Keratinocyte (primary cell): ENCODE data around the gene STK32C. TPM values are rescaled to one million over a fixed set of nuclear protein-coding genes. Genes with fewer than 3 reads are reported as not detected.

ENCODE experiments used
- DNase-seq: peaks from one replicate; pipeline ENCODE4 v3.0.0-alpha.2; 2011; ENCODE audit warnings: low read depth, missing footprints, low spot score
- FAIRE-seq: peaks from 2 replicates; lab custom pipeline; 2011; peaks lifted over from hg19 to GRCh38; lab: Jason Lieb, UNC
- H2AFZ ChIP-seq: 2 replicates; pipeline ENCODE4 v1.6.0; 2012; ENCODE audit warnings: low read length, control low read depth, inconsistent platforms; ENCODE audit not compliant: control insufficient read depth
- H3K27ac ChIP-seq: 2 replicates; pipeline ENCODE4 v1.5.1; 2011; ENCODE audit warnings: low read length; ENCODE audit not compliant: control insufficient read depth, insufficient read depth
- H3K27me3 ChIP-seq: 3 replicates; pipeline ENCODE4 v1.6.0; 2011; ENCODE audit warnings: low read length; ENCODE audit not compliant: control insufficient read depth, insufficient read depth; ENCODE audit errors: extremely low read depth
- H3K36me3 ChIP-seq, 2 experiments: 2 replicates in 1 of 2; 3 replicates in 1 of 2; pipeline ENCODE4 v1.5.1; 2011; ENCODE audit warnings: low read length in 2 of 2, mild to moderate bottlenecking in 1 of 2; ENCODE audit not compliant: control insufficient read depth in 2 of 2, insufficient read depth in 2 of 2; ENCODE audit errors: extremely low read depth in 1 of 2
- H3K4me1 ChIP-seq: 3 replicates; pipeline ENCODE4 v1.5.1; 2011; ENCODE audit warnings: low read length; ENCODE audit not compliant: control insufficient read depth, insufficient read depth; ENCODE audit errors: extremely low read depth
- H3K4me2 ChIP-seq: 3 replicates; pipeline ENCODE4 v1.6.0; 2011; ENCODE audit warnings: low read depth, low read length; ENCODE audit not compliant: control insufficient read depth, insufficient read depth; ENCODE audit errors: extremely low read depth
- H3K4me3 ChIP-seq, 3 experiments: fragments of 200-600 bp in 1 of 3; sonication (generic) in 1 of 3; 2 replicates in 2 of 3; 3 replicates in 1 of 3; pipeline ENCODE4 v1.5.1; 2011 to 2016; ENCODE audit warnings: low read length in 3 of 3, mild to moderate bottlenecking in 3 of 3, control low read depth in 2 of 3, inconsistent platforms in 1 of 3, low read depth in 1 of 3, mixed read lengths in 1 of 3, mixed run types in 1 of 3, moderate library complexity in 1 of 3; ENCODE audit not compliant: control insufficient read depth in 2 of 3, insufficient read depth in 2 of 3; ENCODE audit errors: extremely low read depth in 1 of 3
- H3K79me2 ChIP-seq: 2 replicates; pipeline ENCODE4 v1.6.0; 2012; ENCODE audit warnings: low read length; ENCODE audit not compliant: control insufficient read depth, insufficient read depth
- H3K9ac ChIP-seq: 3 replicates; pipeline ENCODE4 v1.6.0; 2011; ENCODE audit warnings: low read length; ENCODE audit not compliant: control insufficient read depth, insufficient read depth; ENCODE audit errors: extremely low read depth
- H3K9me1 ChIP-seq: 3 replicates; pipeline ENCODE4 v1.6.0; 2011; ENCODE audit warnings: low read length; ENCODE audit not compliant: control insufficient read depth, insufficient read depth; ENCODE audit errors: extremely low read depth
- H3K9me3 ChIP-seq: 2 replicates; pipeline ENCODE4 v1.5.1; 2012; ENCODE audit warnings: low read depth, low read length; ENCODE audit not compliant: control insufficient read depth
- H4K20me1 ChIP-seq: 3 replicates; pipeline ENCODE4 v1.6.0; 2011; ENCODE audit warnings: low read length; ENCODE audit not compliant: control insufficient read depth, insufficient read depth; ENCODE audit errors: extremely low read depth
- EZH2 ChIP-seq: IDR thresholded peaks from one replicate; pipeline ENCODE4 v1.6.1; 2012; ENCODE audit warnings: inconsistent platforms, mild to moderate bottlenecking, low read length, moderate library complexity
- dilution Hi-C: fragments of 300-500 bp; cut with MboI; formaldehyde crosslinking; loops from one replicate; pipeline ENCODE4 v1.7.0; 2020; ENCODE audit warnings: low sequenced_read_pairs; ENCODE audit not compliant: extremely low pct_ligation_motif_present
- polyA plus RNA-seq, 5 experiments: library from polyadenylated mRNA; depleted of rRNA in 3 of 5; stranded (reverse) in 3 of 5; stranded (forward) in 1 of 5; unstranded in 1 of 5; fragments of >200 nt; gene quantifications; 1 replicate in 1 of 5; 2 replicates in 3 of 5; 3 replicates in 1 of 5; pipeline versions ENCODE4 v1.2.1 to v1.2.3, GENCODE V29; 2011 to 2012; ENCODE audit warnings: missing spikeins in 2 of 5, low read depth in 1 of 5, low replicate concordance in 1 of 5
- TF ChIP-seq, protein P1 (sequence below), 3 experiments: IDR thresholded peaks in 1 of 3; conservative IDR thresholded peaks in 1 of 3; optimal IDR thresholded peaks in 1 of 3; 2 replicates in 2 of 3; 3 replicates in 1 of 3; pipeline versions ENCODE3 to v1.5.1; 2011; ENCODE audit warnings: low read length in 3 of 3, mild to moderate bottlenecking in 3 of 3, moderate library complexity in 2 of 3, control low read depth in 1 of 3, inconsistent platforms in 1 of 3; ENCODE audit not compliant: insufficient read depth in 2 of 3; ENCODE audit errors: extremely low read depth in 1 of 3

Gene STK32C
- polyA plus RNA-seq, 1 donor (not counting 4 experiments of a cell fraction or from before 2014, with no cell fraction given), result 4.1 TPM

- Histone ChIP-seq H3K36me3 (no peaks in the 10 kb centered on the region), H2AFZ (no peak overlapping the region), H3K9me3 (no peaks in the 10 kb centered on the region), H3K4me1 (no peaks in the 10 kb centered on the region), H3K4me2 (no peak overlapping the region), H3K27ac (no peak overlapping the region), H4K20me1 (no peaks in the 10 kb centered on the region), H3K9ac (no peak overlapping the region), H3K79me2 (no peaks in the 10 kb centered on the region), H3K27me3 (no peaks in the 10 kb centered on the region), H3K9me1 (no peaks in the 10 kb centered on the region), H3K4me3 (no peak overlapping the region)
- FAIRE-seq (no peak), DNase-seq (no peak)
- dilution Hi-C loops, result no loop called here
- TF ChIP-seq EZH2, result no peak
- TF ChIP-seq, protein P1, sequence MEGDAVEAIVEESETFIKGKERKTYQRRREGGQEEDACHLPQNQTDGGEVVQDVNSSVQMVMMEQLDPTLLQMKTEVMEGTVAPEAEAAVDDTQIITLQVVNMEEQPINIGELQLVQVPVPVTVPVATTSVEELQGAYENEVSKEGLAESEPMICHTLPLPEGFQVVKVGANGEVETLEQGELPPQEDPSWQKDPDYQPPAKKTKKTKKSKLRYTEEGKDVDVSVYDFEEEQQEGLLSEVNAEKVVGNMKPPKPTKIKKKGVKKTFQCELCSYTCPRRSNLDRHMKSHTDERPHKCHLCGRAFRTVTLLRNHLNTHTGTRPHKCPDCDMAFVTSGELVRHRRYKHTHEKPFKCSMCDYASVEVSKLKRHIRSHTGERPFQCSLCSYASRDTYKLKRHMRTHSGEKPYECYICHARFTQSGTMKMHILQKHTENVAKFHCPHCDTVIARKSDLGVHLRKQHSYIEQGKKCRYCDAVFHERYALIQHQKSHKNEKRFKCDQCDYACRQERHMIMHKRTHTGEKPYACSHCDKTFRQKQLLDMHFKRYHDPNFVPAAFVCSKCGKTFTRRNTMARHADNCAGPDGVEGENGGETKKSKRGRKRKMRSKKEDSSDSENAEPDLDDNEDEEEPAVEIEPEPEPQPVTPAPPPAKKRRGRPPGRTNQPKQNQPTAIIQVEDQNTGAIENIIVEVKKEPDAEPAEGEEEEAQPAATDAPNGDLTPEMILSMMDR (optimal IDR thresholded peaks at IDR 0.05 in 1 of 3, IDR thresholded peaks at IDR 0.05 in 1 of 3, conservative IDR thresholded peaks at IDR 0.05 in 1 of 3; ENCODE audit: extremely low read depth in 1 of 3, insufficient read depth in 2 of 3, low read length in 3 of 3), result no peak
Measured at GRCh38 chr10:132203256-132204077, 104.3 kb downstream of the STK32C start.

DNA sequence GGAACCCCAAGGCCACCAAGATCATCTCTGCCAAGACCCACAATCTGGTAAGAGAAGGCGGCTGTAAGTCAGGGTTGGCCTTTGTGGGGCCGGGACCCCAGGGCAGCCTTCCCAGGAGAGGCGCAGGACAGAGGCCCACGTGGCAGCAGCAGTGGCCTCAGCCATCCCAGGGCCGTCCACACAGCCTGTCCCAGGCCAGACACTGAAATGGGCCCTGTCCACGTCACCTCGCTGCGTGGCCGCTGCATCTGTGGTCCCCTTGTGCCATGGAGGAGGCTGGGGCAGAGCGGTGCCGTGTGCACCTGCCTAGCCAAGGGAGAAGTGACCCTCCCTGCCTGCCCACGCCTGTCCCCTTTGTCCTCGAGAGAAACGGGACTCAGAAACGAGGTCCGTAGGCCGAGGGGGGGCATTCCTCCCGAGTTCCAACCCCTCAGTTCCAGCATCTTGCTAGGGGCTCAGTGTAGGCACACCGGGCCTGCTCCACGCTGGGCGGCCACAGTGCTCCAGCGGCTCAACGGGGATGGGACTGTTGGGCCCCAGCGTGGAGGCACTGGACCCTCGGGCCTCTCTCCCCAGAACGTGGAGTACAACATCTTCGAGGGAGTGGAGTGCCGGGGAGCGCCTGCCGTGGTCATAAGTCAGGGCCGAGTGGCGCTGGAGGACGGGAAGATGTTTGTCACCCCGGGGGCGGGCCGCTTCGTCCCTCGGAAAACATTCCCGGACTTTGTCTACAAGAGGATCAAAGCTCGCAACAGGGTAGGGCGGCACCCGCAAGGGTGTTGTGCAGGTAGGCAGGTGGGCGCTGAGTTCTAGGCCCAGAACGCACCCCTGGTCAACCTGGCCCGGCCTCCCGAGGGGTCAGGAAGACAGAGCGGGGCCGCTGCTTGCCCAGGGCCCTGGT is 105.4 kb downstream of the STK32C start:
- Histone ChIP-seq H3K9ac (no peak overlapping the region), H3K79me2 (no peaks in the 10 kb centered on the region), H3K9me1 (no peaks in the 10 kb centered on the region), H4K20me1 (no peaks in the 10 kb centered on the region), H3K4me3 (no peak overlapping the region), H2AFZ (no peak overlapping the region), H3K4me2 (no peak overlapping the region), H3K36me3 (no peaks in the 10 kb centered on the region), H3K27ac (no peak overlapping the region), H3K27me3 (no peaks in the 10 kb centered on the region), H3K4me1 (no peaks in the 10 kb centered on the region), H3K9me3 (no peaks in the 10 kb centered on the region)
- FAIRE-seq (no peak), DNase-seq (no peak)
- TF ChIP-seq, protein P1 (optimal IDR thresholded peaks at IDR 0.05 in 1 of 3, IDR thresholded peaks at IDR 0.05 in 1 of 3, conservative IDR thresholded peaks at IDR 0.05 in 1 of 3; ENCODE audit: extremely low read depth in 1 of 3, insufficient read depth in 2 of 3, low read length in 3 of 3), result no peak
- no peak for TF ChIP-seq EZH2
- dilution Hi-C loops, result no loop called here
